CD14-positive monocyte (primary cell): ENCODE results near the gene RACK1. TPM values are rescaled to one million over a fixed set of nuclear protein-coding genes. Genes with fewer than 3 reads are reported as not detected.
A peak's percentile ranks its signal among the peaks of the same experiment; 100 is the strongest.
"Not testable (repeated sequence)": the region's sequence is repeated elsewhere in the genome, so short reads cannot be mapped to it uniquely, and the experiment has no call there.

Source experiments
- DNase-seq, 3 donors: peaks; one replicate each; pipeline ENCODE4 v3.0.0-alpha.2; 2011 to 2022
- H2AFZ ChIP-seq: 2 replicates; pipeline ENCODE4 v1.6.0; 2012; ENCODE audit warnings: mild to moderate bottlenecking, low read depth, low read length, inconsistent platforms; ENCODE audit not compliant: insufficient read depth, poor library complexity, severe bottlenecking
- H3K27ac ChIP-seq, 2 donors: 1 replicate in 1 of 2; 2 replicates in 1 of 2; pipeline ENCODE4 v1.5.1; 2012 to 2013; ENCODE audit warnings: low read length in 2 of 2, control low read depth in 1 of 2, inconsistent platforms in 1 of 2, low read depth in 1 of 2, mild to moderate bottlenecking in 1 of 2
- H3K27me3 ChIP-seq, 2 donors: one replicate each; pipeline versions ENCODE4 v1.6.0 to v1.6.1; 2011 to 2013; ENCODE audit warnings: low read length in 2 of 2; ENCODE audit not compliant: control insufficient read depth in 2 of 2, insufficient read depth in 2 of 2
- H3K36me3 ChIP-seq, 2 donors: replicated peaks in 1 of 2; 1 replicate in 1 of 2; 2 replicates in 1 of 2; pipeline versions ENCODE4 v1.5.1 to v1.6.1; 2012 to 2013; ENCODE audit warnings: low read length in 2 of 2, control low read depth in 1 of 2, inconsistent platforms in 1 of 2, mild to moderate bottlenecking in 1 of 2; ENCODE audit not compliant: insufficient read depth in 2 of 2, control insufficient read depth in 1 of 2
- H3K4me1 ChIP-seq, 2 donors: 1 replicate in 1 of 2; 2 replicates in 1 of 2; pipeline versions ENCODE4 v1.5.1 to v1.6.1; 2012 to 2013; ENCODE audit warnings: low read length in 2 of 2, control low read depth in 1 of 2, inconsistent platforms in 1 of 2, mild to moderate bottlenecking in 1 of 2, moderate library complexity in 1 of 2; ENCODE audit not compliant: insufficient read depth in 2 of 2, control insufficient read depth in 1 of 2
- H3K4me2 ChIP-seq: replicated peaks from 2 replicates; pipeline ENCODE3; 2012; ENCODE audit warnings: low read length, moderate library complexity, mild to moderate bottlenecking; ENCODE audit not compliant: poor library complexity, severe bottlenecking; ENCODE audit errors: extremely low read depth
- H3K4me3 ChIP-seq, 3 experiments: fragments of 200-600 bp in 1 of 3; sonication (generic) in 1 of 3; replicated peaks in 1 of 3; 1 replicate in 2 of 3; 2 replicates in 1 of 3; pipeline ENCODE4 v1.5.1; 2011 to 2013; ENCODE audit warnings: low read length in 3 of 3, mild to moderate bottlenecking in 3 of 3, control low read depth in 2 of 3, low read depth in 2 of 3, inconsistent platforms in 1 of 3, moderate library complexity in 1 of 3
- H3K79me2 ChIP-seq: 2 replicates; pipeline ENCODE4 v1.6.0; 2012; ENCODE audit warnings: mild to moderate bottlenecking, control low read depth, inconsistent platforms, low read length, moderate library complexity; ENCODE audit not compliant: insufficient read depth
- H3K9ac ChIP-seq: 2 replicates; pipeline ENCODE4 v1.6.0; 2017; ENCODE audit warnings: low read length, mild to moderate bottlenecking; ENCODE audit not compliant: insufficient read depth, poor library complexity, severe bottlenecking
- H3K9me3 ChIP-seq, 2 donors: replicated peaks in 1 of 2; 1 replicate in 1 of 2; 2 replicates in 1 of 2; pipeline versions ENCODE4 v1.5.1 to v1.6.1; 2012 to 2013; ENCODE audit warnings: low read length in 2 of 2, control low read depth in 1 of 2; ENCODE audit not compliant: control insufficient read depth in 1 of 2, insufficient read depth in 1 of 2
- H4K20me1 ChIP-seq: 2 replicates; pipeline ENCODE4 v1.6.0; 2012; ENCODE audit warnings: mild to moderate bottlenecking, low read length, control low read depth, moderate library complexity; ENCODE audit not compliant: insufficient read depth
- H3K27ac Mint-ChIP-seq, 7 donors: one replicate each; pipeline ENCODE4 v1.8.0; 2020; ENCODE audit warnings: mild to moderate bottlenecking in 7 of 7, mixed read lengths in 7 of 7, moderate library complexity in 6 of 7, inconsistent platforms in 2 of 7
- H3K27me3 Mint-ChIP-seq, 3 donors: one replicate each; pipeline ENCODE4 v1.8.0; 2021 to 2022; ENCODE audit warnings: low read depth in 3 of 3, mild to moderate bottlenecking in 3 of 3, mixed read lengths in 3 of 3, moderate library complexity in 3 of 3, inconsistent platforms in 1 of 3
- H3K36me3 Mint-ChIP-seq, 2 donors: one replicate each; pipeline ENCODE4 v1.8.0; 2020; ENCODE audit warnings: mixed read lengths in 2 of 2, inconsistent platforms in 1 of 2, mild to moderate bottlenecking in 1 of 2
- H3K4me1 Mint-ChIP-seq: one replicate; pipeline ENCODE4 v1.8.0; 2020; ENCODE audit warnings: mild to moderate bottlenecking, mixed read lengths
- H3K4me3 Mint-ChIP-seq, 2 donors: one replicate each; pipeline ENCODE4 v1.8.0; 2020; ENCODE audit warnings: mild to moderate bottlenecking in 2 of 2, mixed read lengths in 2 of 2, moderate library complexity in 1 of 2
- H3K9me3 Mint-ChIP-seq, 7 donors: one replicate each; pipeline ENCODE4 v1.8.0; 2020 to 2022; ENCODE audit warnings: mixed read lengths in 7 of 7, mild to moderate bottlenecking in 6 of 7, moderate library complexity in 6 of 7, inconsistent platforms in 2 of 7
- WGBS: methylation state at CpG from one replicate; pipeline ENCODE4 v1.1.5; 2013; ENCODE audit warnings: missing lambda C conversion rate; ENCODE audit not compliant: insufficient coverage; 5-methylcytosine and 5-hydroxymethylcytosine counted together
- intact Hi-C, 2 donors: fragments of 100-400 bp; cut with micrococcal nuclease; formaldehyde crosslinking; loops; one replicate each; pipeline versions ENCODE4 v1.15.0 to v1.15.1; 2023
- polyA plus RNA-seq, 3 donors: library from polyadenylated mRNA; depleted of rRNA in 1 of 3; unstranded in 2 of 3; stranded (reverse) in 1 of 3; fragments of 300-500 nt in 2 of 3; fragments of >200 nt in 1 of 3; fragmentation: Illumina TruSeq in 2 of 3; gene quantifications; 1 replicate in 2 of 3; 2 replicates in 1 of 3; pipeline ENCODE4 v1.2.3, GENCODE V29; 2012 to 2021
- TF ChIP-seq, protein P1 (sequence below): fragments of 200-600 bp; IDR thresholded peaks from one replicate; pipeline ENCODE4 v1.8.0; 2022; ENCODE audit warnings: antibody characterized with exemption, mild to moderate bottlenecking

RACK1 gene
- polyA plus RNA-seq, 3 donors: 1,150 to 2,356 (median 1,195) TPM

DNA sequence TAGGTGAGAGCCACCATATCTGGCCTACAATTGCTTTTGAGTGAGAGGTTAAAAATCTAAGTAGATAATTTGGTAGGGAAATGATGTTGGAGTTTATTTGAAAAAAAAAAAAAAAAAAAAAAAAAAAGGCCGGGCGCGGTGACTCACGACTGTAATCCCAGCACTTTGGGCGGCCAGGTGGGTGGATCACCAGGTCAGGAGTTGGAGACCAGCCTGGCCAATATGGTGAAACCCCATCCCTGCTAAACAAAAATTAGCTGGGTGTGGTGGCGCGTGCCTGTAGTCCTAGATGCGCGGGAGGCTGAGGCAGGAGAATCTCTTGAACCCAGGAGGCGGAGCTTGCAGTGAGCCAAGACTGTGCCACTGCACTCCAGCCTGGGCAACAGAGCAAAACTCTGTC lies 29.5 kb downstream of the RACK1 start:
- Histone ChIP-seq H3K27me3 (peaks cover 13 to 40% of the 10 kb centered on the region in 2 donors), H3K4me1 (peaks cover 29 to 30% of the 10 kb centered on the region in 2 donors)
- H3K27ac Mint-ChIP-seq, H3K9ac ChIP-seq, H3K27ac ChIP-seq, H3K36me3 ChIP-seq, H3K4me2 ChIP-seq, H3K9me3 ChIP-seq, H3K79me2 ChIP-seq, H3K4me3 ChIP-seq, intact Hi-C loops, DNase-seq, H3K36me3 Mint-ChIP-seq, H4K20me1 ChIP-seq, H2AFZ ChIP-seq: not testable (repeated sequence)
- Mint-ChIP-seq H3K27me3 (peaks cover 26 to 40% (median 34%) of the 10 kb centered on the region in 3 donors), H3K4me3 (peak overlapping the region in 1 of 2 donors; percentile 48), H3K4me1 (peaks cover 28% of the 10 kb centered on the region), H3K9me3 (peaks cover 0 to 14% (median 1%) of the 10 kb centered on the region in 7 donors)
- 96% methylated on average over 5 of the region's 10 CpGs for WGBS

DNA sequence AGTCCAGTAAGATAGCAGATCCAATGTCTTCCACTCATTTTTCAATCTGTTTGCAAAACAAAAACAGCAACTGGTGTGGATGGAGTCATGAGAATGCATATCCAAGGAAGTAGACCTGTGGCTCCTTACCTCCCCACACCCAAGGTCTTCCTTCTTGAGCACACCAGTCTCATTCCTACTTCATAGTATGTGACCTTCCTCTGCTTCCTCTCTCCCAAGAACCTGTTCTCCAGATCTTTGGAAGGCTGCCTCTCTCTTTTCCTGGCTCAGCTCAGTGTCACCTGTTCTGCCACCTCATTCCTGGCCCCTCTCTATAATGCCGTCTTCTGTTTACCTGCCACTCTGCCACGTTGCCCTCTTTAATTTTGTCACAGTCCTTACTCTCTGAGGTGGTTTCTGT lies 30.8 kb downstream of the RACK1 start:
- Histone ChIP-seq H3K27ac (no peak overlapping the region), H2AFZ (no peak overlapping the region), H4K20me1 (no peaks in the 10 kb centered on the region), H3K79me2 (no peaks in the 10 kb centered on the region), H3K36me3 (no peaks in the 10 kb centered on the region), H3K4me3 (no peak overlapping the region), H3K4me2 (no peak overlapping the region), H3K27me3 (peaks cover 12 to 32% of the 10 kb centered on the region in 2 donors), H3K4me1 (peaks cover 20 to 21% of the 10 kb centered on the region in 2 donors), H3K9me3 (no peaks in the 10 kb centered on the region), H3K9ac (no peak overlapping the region)
- TF ChIP-seq, protein P1, sequence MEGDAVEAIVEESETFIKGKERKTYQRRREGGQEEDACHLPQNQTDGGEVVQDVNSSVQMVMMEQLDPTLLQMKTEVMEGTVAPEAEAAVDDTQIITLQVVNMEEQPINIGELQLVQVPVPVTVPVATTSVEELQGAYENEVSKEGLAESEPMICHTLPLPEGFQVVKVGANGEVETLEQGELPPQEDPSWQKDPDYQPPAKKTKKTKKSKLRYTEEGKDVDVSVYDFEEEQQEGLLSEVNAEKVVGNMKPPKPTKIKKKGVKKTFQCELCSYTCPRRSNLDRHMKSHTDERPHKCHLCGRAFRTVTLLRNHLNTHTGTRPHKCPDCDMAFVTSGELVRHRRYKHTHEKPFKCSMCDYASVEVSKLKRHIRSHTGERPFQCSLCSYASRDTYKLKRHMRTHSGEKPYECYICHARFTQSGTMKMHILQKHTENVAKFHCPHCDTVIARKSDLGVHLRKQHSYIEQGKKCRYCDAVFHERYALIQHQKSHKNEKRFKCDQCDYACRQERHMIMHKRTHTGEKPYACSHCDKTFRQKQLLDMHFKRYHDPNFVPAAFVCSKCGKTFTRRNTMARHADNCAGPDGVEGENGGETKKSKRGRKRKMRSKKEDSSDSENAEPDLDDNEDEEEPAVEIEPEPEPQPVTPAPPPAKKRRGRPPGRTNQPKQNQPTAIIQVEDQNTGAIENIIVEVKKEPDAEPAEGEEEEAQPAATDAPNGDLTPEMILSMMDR: no peak
- Mint-ChIP-seq H3K4me3 (no peak overlapping the region), H3K36me3 (no peaks in the 10 kb centered on the region), H3K27me3 (peaks cover 26 to 32% (median 28%) of the 10 kb centered on the region in 3 donors), H3K4me1 (peaks cover 22% of the 10 kb centered on the region), H3K27ac (no peak overlapping the region), H3K9me3 (peaks cover 0 to 11% (median 2%) of the 10 kb centered on the region in 7 donors)
- no peak for DNase-seq
- intact Hi-C loops: no loop called here
- no CpG with 5 or more reads among the region's 2 CpGs for WGBS
